ENCODE data around the gene SDHAF1.

SDHAF1 gene

GRCh38 chr19:35963514-35963913 lies 31.5 kb upstream of the SDHAF1 start:
- H3K9ac ChIP-seq = no peak overlapping the region
- H3K27me3 ChIP-seq (ENCODE audit: control insufficient read depth, insufficient read depth, low read length) = no peaks in the 10 kb centered on the region
- no peaks in the 10 kb centered on the region for H3K79me2 ChIP-seq
- no peak overlapping the region for H3K4me2 ChIP-seq (ENCODE audit: low read length)
- no peak overlapping the region for H2AFZ ChIP-seq
- H3K36me3 ChIP-seq (ENCODE audit: control insufficient read depth, insufficient read depth, low read length) = no peaks in the 10 kb centered on the region
- no peak overlapping the region for H3K4me3 ChIP-seq (ENCODE audit: low read depth, low read length)
- no peak for TF ChIP-seq CTCF (IDR thresholded peaks at IDR 0.05)
- H3K27ac ChIP-seq = no peak overlapping the region
- H3K4me1 ChIP-seq = peaks cover 3% of the 10 kb centered on the region
- H3K9me3 ChIP-seq (ENCODE audit: control insufficient read depth, low read length) = no peaks in the 10 kb centered on the region

- H3K79me2 ChIP-seq = no peaks in the 10 kb centered on the region
- H3K9ac ChIP-seq = no peak overlapping the region
- no peak overlapping the region for H3K4me3 ChIP-seq (ENCODE audit: low read depth, low read length)
- H3K4me1 ChIP-seq = peaks cover 3% of the 10 kb centered on the region
- H3K4me2 ChIP-seq (ENCODE audit: low read length) = no peak overlapping the region
- H3K36me3 ChIP-seq (ENCODE audit: control insufficient read depth, insufficient read depth, low read length) = no peaks in the 10 kb centered on the region
- no peaks in the 10 kb centered on the region for H3K27me3 ChIP-seq (ENCODE audit: control insufficient read depth, insufficient read depth, low read length)
- no peak for TF ChIP-seq CTCF (IDR thresholded peaks at IDR 0.05)
- no peak overlapping the region for H2AFZ ChIP-seq
- H3K27ac ChIP-seq = no peak overlapping the region
- H3K9me3 ChIP-seq (ENCODE audit: control insufficient read depth, low read length) = no peaks in the 10 kb centered on the region
These were observed 28.2 kb upstream of the SDHAF1 start for GRCh38 chr19:35966771-35967170.

GRCh38 chr19:35973487-35973886 lies 21.5 kb upstream of the SDHAF1 start:
- Histone ChIP-seq H3K4me3 (ENCODE audit: low read depth, low read length) (no peak overlapping the region), H3K4me2 (ENCODE audit: low read length) (no peak overlapping the region), H3K4me1 (peaks cover 3% of the 10 kb centered on the region), H3K9ac (no peak overlapping the region), H3K9me3 (ENCODE audit: control insufficient read depth, low read length) (no peaks in the 10 kb centered on the region), H3K27me3 (ENCODE audit: control insufficient read depth, insufficient read depth, low read length) (no peaks in the 10 kb centered on the region), H2AFZ (no peak overlapping the region), H3K36me3 (ENCODE audit: control insufficient read depth, insufficient read depth, low read length) (no peaks in the 10 kb centered on the region), H3K27ac (no peak overlapping the region), H3K79me2 (no peaks in the 10 kb centered on the region)
- TF ChIP-seq CTCF (IDR thresholded peaks at IDR 0.05) = no peak

GRCh38 chr19:35975608-35976214 lies 19.3 kb upstream of the SDHAF1 start:
- Histone ChIP-seq H3K27ac (no peak overlapping the region), H3K4me3 (ENCODE audit: low read depth, low read length) (no peak overlapping the region), H3K9ac (no peak overlapping the region), H3K36me3 (ENCODE audit: control insufficient read depth, insufficient read depth, low read length) (no peaks in the 10 kb centered on the region), H3K79me2 (no peaks in the 10 kb centered on the region), H3K4me2 (ENCODE audit: low read length) (no peak overlapping the region), H2AFZ (no peak overlapping the region), H3K4me1 (no peaks in the 10 kb centered on the region), H3K27me3 (ENCODE audit: control insufficient read depth, insufficient read depth, low read length) (no peaks in the 10 kb centered on the region), H3K9me3 (ENCODE audit: control insufficient read depth, low read length) (no peaks in the 10 kb centered on the region)
- TF ChIP-seq CTCF (IDR thresholded peaks at IDR 0.05) = no peak

Measured in parathyroid adenoma (tissue), 2 donors.